Smooth muscle cell (in vitro differentiated cells): ENCODE measurements around the gene TAGLN. TPM values are rescaled to one million over a fixed set of nuclear protein-coding genes. Genes with fewer than 3 reads are reported as not detected.
A peak's percentile ranks its signal among the peaks of the same experiment; 100 is the strongest.

Experiments used
- DNase-seq: peaks from one replicate; lab custom pipeline; 2025; ENCODE audit not compliant: unreplicated experiment; lab: John Stamatoyannopoulos, UW
- H2AFZ ChIP-seq: fragments of 200-600 bp; sonication (generic); 2 replicates; pipeline ENCODE4 v1.6.0; 2016; ENCODE audit warnings: antibody characterized with exemption, low read depth, mild to moderate bottlenecking
- H3F3A ChIP-seq: fragments of 200-600 bp; sonication (generic); 2 replicates; pipeline ENCODE4 v1.6.0; 2017; ENCODE audit warnings: antibody characterized with exemption, low read depth
- H3K27ac ChIP-seq: fragments of 200-600 bp; sonication (generic); 2 replicates; pipeline ENCODE4 v1.5.1; 2016; ENCODE audit warnings: low read depth, mild to moderate bottlenecking
- H3K27me3 ChIP-seq: fragments of 200-600 bp; sonication (generic); 2 replicates; pipeline ENCODE4 v1.6.1; 2016; ENCODE audit warnings: low read depth, mild to moderate bottlenecking
- H3K36me3 ChIP-seq: fragments of 200-600 bp; sonication (generic); 2 replicates; pipeline ENCODE4 v1.5.1; 2016; ENCODE audit warnings: low read depth
- H3K4me1 ChIP-seq: fragments of 200-600 bp; sonication (generic); 2 replicates; pipeline ENCODE4 v1.5.1; 2016; ENCODE audit warnings: low read depth
- H3K4me2 ChIP-seq: fragments of 200-600 bp; sonication (generic); 2 replicates; pipeline ENCODE4 v1.6.0; 2016; ENCODE audit warnings: mild to moderate bottlenecking
- H3K4me3 ChIP-seq: fragments of 200-600 bp; sonication (generic); 2 replicates; pipeline ENCODE4 v1.5.1; 2016; ENCODE audit warnings: mild to moderate bottlenecking
- H3K79me2 ChIP-seq: fragments of 200-600 bp; sonication (generic); 2 replicates; pipeline ENCODE4 v1.6.0; 2016; ENCODE audit warnings: low read depth, mild to moderate bottlenecking
- H3K9ac ChIP-seq: fragments of 200-600 bp; sonication (generic); 2 replicates; pipeline ENCODE4 v1.6.0; 2016; ENCODE audit warnings: low read depth
- H3K9me3 ChIP-seq: fragments of 200-600 bp; sonication (generic); replicated peaks from 2 replicates; pipeline ENCODE4 v1.5.1; 2016; ENCODE audit warnings: low read depth
- H4K20me1 ChIP-seq: fragments of 200-600 bp; sonication (generic); 2 replicates; pipeline ENCODE4 v1.6.0; 2016; ENCODE audit warnings: low read depth
- whole genome bisulfite sequencing: methylation state at CpG from one replicate; pipeline ENCODE4 v1.1.7; 2016; ENCODE audit warnings: low lambda C conversion rate; 5-methylcytosine and 5-hydroxymethylcytosine counted together
- polyA plus RNA-seq: library from polyadenylated mRNA; unstranded; fragments of >200 nt; fragmentation: Nextera tagmentation; extraction: Ambion mirVana; gene quantifications from 2 replicates; pipeline ENCODE4 v1.2.1, GENCODE V29; 2016
- total RNA-seq: library from RNA; depleted of rRNA; stranded (reverse); fragments of >200 nt; gene quantifications from 2 replicates; pipeline ENCODE4 v1.2.3, GENCODE V29; 2014
- TF ChIP-seq, protein P1 (sequence below): fragments of 200-600 bp; sonication (generic); IDR thresholded peaks from 2 replicates; pipeline ENCODE4 v1.5.1; 2017; ENCODE audit warnings: borderline replicate concordance, mild to moderate bottlenecking, antibody characterized with exemption; ENCODE audit not compliant: insufficient read depth, poor library complexity, severe bottlenecking

TAGLN gene
- total and polyA plus RNA-seq, 2 experiments from 2014 or later = 1,972 to 2,250 TPM

GRCh38 chr11:117179048-117179999 is 19.8 kb upstream of the TAGLN start:
- peak overlapping the region; percentile 85 for H3K9ac ChIP-seq
- no peaks in the 10 kb centered on the region for H3K36me3 ChIP-seq
- H3K9me3 ChIP-seq = no peaks in the 10 kb centered on the region
- no peaks in the 10 kb centered on the region for H3K27me3 ChIP-seq
- 3% methylated on average over 35 of the region's 39 CpGs for WGBS
- DNase-seq = no peak
- H3K27ac ChIP-seq = peak overlapping the region; percentile 74
- H3K4me2 ChIP-seq = peak overlapping the region; percentile 91
- TF ChIP-seq, protein P1, sequence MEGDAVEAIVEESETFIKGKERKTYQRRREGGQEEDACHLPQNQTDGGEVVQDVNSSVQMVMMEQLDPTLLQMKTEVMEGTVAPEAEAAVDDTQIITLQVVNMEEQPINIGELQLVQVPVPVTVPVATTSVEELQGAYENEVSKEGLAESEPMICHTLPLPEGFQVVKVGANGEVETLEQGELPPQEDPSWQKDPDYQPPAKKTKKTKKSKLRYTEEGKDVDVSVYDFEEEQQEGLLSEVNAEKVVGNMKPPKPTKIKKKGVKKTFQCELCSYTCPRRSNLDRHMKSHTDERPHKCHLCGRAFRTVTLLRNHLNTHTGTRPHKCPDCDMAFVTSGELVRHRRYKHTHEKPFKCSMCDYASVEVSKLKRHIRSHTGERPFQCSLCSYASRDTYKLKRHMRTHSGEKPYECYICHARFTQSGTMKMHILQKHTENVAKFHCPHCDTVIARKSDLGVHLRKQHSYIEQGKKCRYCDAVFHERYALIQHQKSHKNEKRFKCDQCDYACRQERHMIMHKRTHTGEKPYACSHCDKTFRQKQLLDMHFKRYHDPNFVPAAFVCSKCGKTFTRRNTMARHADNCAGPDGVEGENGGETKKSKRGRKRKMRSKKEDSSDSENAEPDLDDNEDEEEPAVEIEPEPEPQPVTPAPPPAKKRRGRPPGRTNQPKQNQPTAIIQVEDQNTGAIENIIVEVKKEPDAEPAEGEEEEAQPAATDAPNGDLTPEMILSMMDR = no peak
- no peaks in the 10 kb centered on the region for H4K20me1 ChIP-seq
- H3F3A ChIP-seq = peaks cover 3% of the 10 kb centered on the region
- H3K79me2 ChIP-seq = peaks cover 4% of the 10 kb centered on the region
- H3K4me1 ChIP-seq = peaks cover 13% of the 10 kb centered on the region
- H3K4me3 ChIP-seq = peak overlapping the region; percentile 76
- no peak overlapping the region for H2AFZ ChIP-seq

DNA sequence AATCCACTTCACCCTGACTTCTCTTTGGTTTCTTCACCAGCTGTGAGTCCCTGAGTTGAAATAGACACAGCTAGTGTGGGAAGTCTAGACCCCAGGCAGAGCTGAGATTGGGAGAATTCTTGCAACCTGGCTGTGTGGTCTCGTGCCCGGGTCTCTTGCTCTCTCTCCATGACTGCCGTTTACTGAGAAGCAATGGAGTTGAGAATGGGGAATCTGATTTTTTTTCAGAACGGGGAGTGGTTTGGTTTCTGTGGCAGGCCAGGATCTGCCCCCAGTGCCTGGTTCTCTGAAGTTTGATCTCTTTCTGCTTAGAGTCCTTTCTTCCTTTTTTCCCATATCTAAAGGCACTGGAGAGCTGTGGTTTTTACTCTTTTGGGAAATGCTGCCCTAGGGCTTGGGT is 19.1 kb upstream of the TAGLN start:
- DNase-seq = no peak
- peak overlapping the region; percentile 91 for H3K4me2 ChIP-seq
- H3K36me3 ChIP-seq = no peaks in the 10 kb centered on the region
- 11% methylated on average over 4 of the region's 4 CpGs for WGBS
- H2AFZ ChIP-seq = no peak overlapping the region
- no peaks in the 10 kb centered on the region for H3K27me3 ChIP-seq
- peaks cover 3% of the 10 kb centered on the region for H3F3A ChIP-seq
- TF ChIP-seq, protein P1 = no peak
- H4K20me1 ChIP-seq = no peaks in the 10 kb centered on the region
- H3K9ac ChIP-seq = no peak overlapping the region
- peaks cover 4% of the 10 kb centered on the region for H3K79me2 ChIP-seq
- H3K9me3 ChIP-seq = no peaks in the 10 kb centered on the region
- H3K27ac ChIP-seq = peak overlapping the region; percentile 74
- H3K4me1 ChIP-seq = peaks cover 13% of the 10 kb centered on the region
- peak overlapping the region; percentile 76 for H3K4me3 ChIP-seq

- Histone ChIP-seq H4K20me1 (no peaks in the 10 kb centered on the region), H2AFZ (no peak overlapping the region), H3K9me3 (no peaks in the 10 kb centered on the region), H3K27ac (peak overlapping the region; percentile 74), H3K36me3 (no peaks in the 10 kb centered on the region), H3F3A (peaks cover 3% of the 10 kb centered on the region), H3K79me2 (peaks cover 4% of the 10 kb centered on the region), H3K4me2 (peak overlapping the region; percentile 91), H3K9ac (no peak overlapping the region), H3K27me3 (no peaks in the 10 kb centered on the region), H3K4me1 (peaks cover 13% of the 10 kb centered on the region), H3K4me3 (no peak overlapping the region)
- DNase-seq = no peak
- WGBS = 66% methylated on average over 22 of the region's 22 CpGs
- TF ChIP-seq, protein P1 = peak; percentile 28
Measured at GRCh38 chr11:117180661-117181585, 18.2 kb upstream of the TAGLN start.
